Breast epithelium (tissue), 3 donors: ENCODE results near the gene TUBGCP2.

Experiments
- POLR2A ChIP-seq: fragments of 450-650 bp; IDR thresholded peaks from one replicate; pipeline ENCODE4 v1.6.1; 2016; ENCODE audit warnings: antibody characterized with exemption, mild to moderate bottlenecking, moderate library complexity
- TF ChIP-seq, protein P1 (sequence below), 3 donors: fragments of 450-650 bp; IDR thresholded peaks; one replicate each; pipeline ENCODE4 v1.5.1; 2016 to 2017; ENCODE audit warnings: antibody characterized with exemption in 3 of 3, mild to moderate bottlenecking in 3 of 3, moderate library complexity in 3 of 3

DNA sequence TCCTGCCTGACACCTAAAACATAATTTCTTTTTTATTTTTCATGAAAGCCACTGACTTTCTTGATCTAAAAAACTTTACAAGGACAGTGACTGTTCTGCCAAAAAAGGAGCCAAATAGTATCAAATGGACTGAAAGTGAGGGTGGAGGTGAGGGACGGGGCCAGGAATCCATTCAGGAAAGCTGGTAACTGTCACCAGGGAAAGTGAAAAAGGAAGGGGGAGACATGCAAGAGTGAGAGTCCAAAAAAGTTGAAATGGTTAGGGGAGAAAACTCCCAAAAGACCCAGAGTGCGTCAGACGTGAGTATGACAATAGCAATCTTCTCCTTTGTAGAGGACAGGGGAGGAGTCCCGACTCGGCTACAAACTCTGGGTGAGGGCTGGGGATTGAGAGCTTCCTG is 35.6 kb upstream of the TUBGCP2 start:
- TF ChIP-seq POLR2A: no peak
- TF ChIP-seq, protein P1, sequence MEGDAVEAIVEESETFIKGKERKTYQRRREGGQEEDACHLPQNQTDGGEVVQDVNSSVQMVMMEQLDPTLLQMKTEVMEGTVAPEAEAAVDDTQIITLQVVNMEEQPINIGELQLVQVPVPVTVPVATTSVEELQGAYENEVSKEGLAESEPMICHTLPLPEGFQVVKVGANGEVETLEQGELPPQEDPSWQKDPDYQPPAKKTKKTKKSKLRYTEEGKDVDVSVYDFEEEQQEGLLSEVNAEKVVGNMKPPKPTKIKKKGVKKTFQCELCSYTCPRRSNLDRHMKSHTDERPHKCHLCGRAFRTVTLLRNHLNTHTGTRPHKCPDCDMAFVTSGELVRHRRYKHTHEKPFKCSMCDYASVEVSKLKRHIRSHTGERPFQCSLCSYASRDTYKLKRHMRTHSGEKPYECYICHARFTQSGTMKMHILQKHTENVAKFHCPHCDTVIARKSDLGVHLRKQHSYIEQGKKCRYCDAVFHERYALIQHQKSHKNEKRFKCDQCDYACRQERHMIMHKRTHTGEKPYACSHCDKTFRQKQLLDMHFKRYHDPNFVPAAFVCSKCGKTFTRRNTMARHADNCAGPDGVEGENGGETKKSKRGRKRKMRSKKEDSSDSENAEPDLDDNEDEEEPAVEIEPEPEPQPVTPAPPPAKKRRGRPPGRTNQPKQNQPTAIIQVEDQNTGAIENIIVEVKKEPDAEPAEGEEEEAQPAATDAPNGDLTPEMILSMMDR (IDR thresholded peaks at IDR 0.05): no peak
